HL-60 (cell line): ENCODE results near the gene PALM.
A peak's percentile ranks its signal among the peaks of the same experiment; 100 is the strongest.

Experiments
- DNase-seq, 2 experiments: peaks; one replicate each; pipeline ENCODE4 v3.0.0-alpha.2; 2010 to 2020; ENCODE audit warnings: low read depth in 1 of 2, low spot score in 1 of 2
- H3K27ac ChIP-seq: fragments of 250-450 bp; sonication (Bioruptor Pico); replicated peaks from 2 replicates; pipeline ENCODE4 v1.5.1; 2020; ENCODE audit warnings: mild to moderate bottlenecking, moderate library complexity
- H3K27me3 ChIP-seq: fragments of 250-450 bp; sonication (Bioruptor Pico); 2 replicates; pipeline ENCODE4 v1.5.1; 2021; ENCODE audit warnings: mild to moderate bottlenecking, moderate library complexity; ENCODE audit not compliant: insufficient read depth, poor library complexity, severe bottlenecking
- H3K4me3 ChIP-seq: replicated peaks from 2 replicates; pipeline ENCODE4 v1.5.1; 2011; ENCODE audit warnings: mild to moderate bottlenecking, control low read depth, low read length; ENCODE audit not compliant: insufficient read depth
- CTCF ChIP-seq: IDR thresholded peaks from one replicate; pipeline ENCODE4 v1.5.1; 2011; ENCODE audit warnings: low read length, control low read depth, inconsistent platforms; ENCODE audit not compliant: insufficient read depth
- GABPA ChIP-seq: IDR thresholded peaks from 2 replicates; pipeline ENCODE4 v1.6.1; 2012; ENCODE audit warnings: low read depth
- POLR2AphosphoS5 ChIP-seq: IDR thresholded peaks from 2 replicates; pipeline ENCODE4 v1.6.1; 2012; ENCODE audit warnings: low read depth
- REST ChIP-seq: IDR thresholded peaks from 2 replicates; pipeline ENCODE4 v1.6.1; 2012; ENCODE audit warnings: low read depth; ENCODE audit not compliant: insufficient replicate concordance
- SPI1 ChIP-seq: IDR thresholded peaks from 2 replicates; pipeline ENCODE4 v1.6.1; 2012; ENCODE audit warnings: low read depth, mild to moderate bottlenecking, borderline replicate concordance

PALM gene

GRCh38 chr19:677201-677600 is 31.5 kb upstream of the PALM start:
- Histone ChIP-seq H3K27ac (no peak overlapping the region), H3K4me3 (no peak overlapping the region), H3K27me3 (peaks cover 14% of the 10 kb centered on the region)
- DNase-seq, result no peak
- TF ChIP-seq SPI1 (no peak), GABPA (no peak), REST (no peak), POLR2AphosphoS5 (no peak), CTCF (no peak)

GRCh38 chr19:677601-678436 is 30.9 kb upstream of the PALM start:
- Histone ChIP-seq H3K4me3 (no peak overlapping the region), H3K27ac (no peak overlapping the region), H3K27me3 (peaks cover 14% of the 10 kb centered on the region)
- DNase-seq, result no peak
- TF ChIP-seq SPI1, result no peak
- no peak for TF ChIP-seq CTCF
- TF ChIP-seq REST, result no peak
- no peak for TF ChIP-seq POLR2AphosphoS5
- no peak for TF ChIP-seq GABPA

GRCh38 chr19:678791-679388 is 29.8 kb upstream of the PALM start:
- DNase-seq, result no peak
- Histone ChIP-seq H3K4me3 (peak overlapping the region; percentile 59; the same call in 1 of the 2 replicates), H3K27ac (peak overlapping the region; percentile 60; the same call in 1 of the 2 replicates), H3K27me3 (peaks cover 14% of the 10 kb centered on the region)
- no peak for TF ChIP-seq POLR2AphosphoS5
- TF ChIP-seq SPI1, result no peak
- TF ChIP-seq CTCF, result no peak
- TF ChIP-seq REST, result no peak
- TF ChIP-seq GABPA, result no peak
